Measurements from ENCODE around the gene KLHDC8A.

KLHDC8A gene

GRCh38 chr1:205343431-205344065 is 13.2 kb downstream of the KLHDC8A start:
- peak; percentile 31 to 60 for DNase-seq

- no peak for DNase-seq
These were observed 13.7 kb downstream of the KLHDC8A start for GRCh38 chr1:205342986-205343385.

- no peak for DNase-seq
These were observed 16.0 kb downstream of the KLHDC8A start for GRCh38 chr1:205340676-205341075.

DNA sequence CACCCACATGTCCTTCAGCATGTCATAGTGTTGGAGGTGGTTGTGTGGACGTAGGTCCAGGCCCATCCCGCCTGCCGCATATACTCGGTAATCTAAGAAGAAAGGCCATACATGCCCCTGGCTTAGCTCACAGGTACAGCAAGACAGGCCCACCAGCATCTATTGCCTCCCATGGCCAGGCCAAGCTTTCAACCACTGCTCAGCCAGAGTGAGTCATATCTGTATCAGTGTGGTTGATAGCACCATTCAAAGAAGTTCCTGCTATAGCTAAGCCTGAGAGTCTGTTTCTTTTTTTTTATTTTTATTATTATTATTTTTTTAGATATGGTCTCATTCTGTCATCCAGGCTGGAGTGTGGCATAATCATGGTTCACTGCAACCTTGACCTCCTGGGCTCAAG is 17.0 kb downstream of the KLHDC8A start:
- no peak for DNase-seq

GRCh38 chr1:205339197-205339702 is 17.5 kb downstream of the KLHDC8A start:
- DNase-seq: no peak

- DNase-seq: no peak
These were observed 18.7 kb downstream of the KLHDC8A start for GRCh38 chr1:205338011-205338410.

DNA sequence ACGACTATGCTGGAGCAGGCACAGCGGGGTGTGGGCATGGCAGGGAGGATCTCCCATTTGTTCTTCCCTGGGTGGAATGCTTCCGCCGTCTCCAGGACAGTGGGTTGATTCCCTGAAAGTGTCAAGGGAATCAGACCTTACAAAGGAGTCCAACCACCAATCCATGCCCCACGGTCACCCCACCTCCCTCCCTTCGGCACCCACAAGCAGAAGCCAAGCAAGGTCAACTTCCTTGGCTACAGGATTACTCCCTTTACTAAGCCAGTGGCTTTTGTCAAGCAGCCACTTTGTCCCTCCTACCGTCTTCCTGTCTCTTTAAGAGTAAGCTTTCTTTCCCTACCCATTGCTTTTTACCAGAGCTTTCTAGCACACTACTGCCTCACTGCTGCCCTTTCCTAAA is 19.2 kb downstream of the KLHDC8A start:
- no peak for DNase-seq

- DNase-seq: peak; percentile 84 to 87
These were observed 21.0 kb downstream of the KLHDC8A start for GRCh38 chr1:205335692-205336091.

GRCh38 chr1:205332015-205332791 is 24.5 kb downstream of the KLHDC8A start:
- DNase-seq: no peak

- DNase-seq: no peak
These were observed 26.6 kb downstream of the KLHDC8A start for GRCh38 chr1:205330150-205330549.

DNA sequence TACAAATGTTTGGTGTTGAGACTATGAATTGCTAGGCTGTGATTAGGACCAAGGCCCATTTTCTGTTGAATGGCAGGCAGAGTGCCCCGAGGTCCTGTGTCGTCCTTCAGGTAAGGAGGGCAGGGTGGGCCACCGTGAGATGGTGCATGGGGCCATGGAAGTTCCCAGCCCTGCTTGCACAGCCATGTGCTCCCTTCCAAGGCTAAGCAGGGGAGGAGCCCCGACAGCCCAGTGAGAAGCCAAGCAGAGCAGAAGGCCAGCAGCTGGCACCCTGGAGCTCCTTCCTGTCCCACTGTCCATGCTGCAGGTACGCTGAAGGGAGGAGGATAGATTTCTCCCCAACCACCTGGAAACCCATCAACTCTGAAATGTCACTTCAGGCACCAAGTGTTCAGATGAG is 27.0 kb downstream of the KLHDC8A start:
- DNase-seq: no peak

GRCh38 chr1:205328476-205328875 is 28.2 kb downstream of the KLHDC8A start:
- no peak for DNase-seq

DNA sequence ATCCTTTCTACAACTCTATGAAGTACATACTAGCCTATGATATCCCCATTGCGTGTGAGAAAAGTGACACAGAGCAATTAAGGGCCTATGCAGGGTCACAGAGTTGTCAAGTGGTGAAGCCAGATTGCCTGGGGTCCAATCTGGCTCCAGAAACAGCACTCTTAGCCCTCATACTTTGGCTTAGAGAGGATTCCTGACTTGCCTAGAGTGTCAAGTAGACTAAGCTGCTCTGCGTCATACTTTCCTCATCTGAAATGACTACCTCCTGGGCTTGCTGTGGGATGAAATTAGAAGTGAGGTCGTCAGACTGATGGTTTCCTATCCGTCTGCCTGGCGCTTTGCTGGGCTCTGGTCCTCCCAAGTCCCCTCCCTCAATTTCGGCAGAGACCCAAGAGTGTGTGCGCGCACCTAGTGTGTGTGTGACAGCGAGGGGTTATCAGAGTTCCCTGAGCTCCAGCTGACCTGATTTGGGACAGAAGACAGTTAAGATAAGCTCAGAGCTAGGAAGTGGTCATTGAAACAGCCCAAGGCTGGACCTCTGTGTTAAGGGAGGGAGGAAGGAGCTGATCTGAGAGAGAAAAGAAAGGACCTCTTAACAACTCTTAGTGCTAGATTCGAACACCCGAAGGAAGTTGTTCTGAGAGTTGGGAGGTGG is 29.8 kb downstream of the KLHDC8A start:
- DNase-seq: peak; percentile 79 to 86

DNA sequence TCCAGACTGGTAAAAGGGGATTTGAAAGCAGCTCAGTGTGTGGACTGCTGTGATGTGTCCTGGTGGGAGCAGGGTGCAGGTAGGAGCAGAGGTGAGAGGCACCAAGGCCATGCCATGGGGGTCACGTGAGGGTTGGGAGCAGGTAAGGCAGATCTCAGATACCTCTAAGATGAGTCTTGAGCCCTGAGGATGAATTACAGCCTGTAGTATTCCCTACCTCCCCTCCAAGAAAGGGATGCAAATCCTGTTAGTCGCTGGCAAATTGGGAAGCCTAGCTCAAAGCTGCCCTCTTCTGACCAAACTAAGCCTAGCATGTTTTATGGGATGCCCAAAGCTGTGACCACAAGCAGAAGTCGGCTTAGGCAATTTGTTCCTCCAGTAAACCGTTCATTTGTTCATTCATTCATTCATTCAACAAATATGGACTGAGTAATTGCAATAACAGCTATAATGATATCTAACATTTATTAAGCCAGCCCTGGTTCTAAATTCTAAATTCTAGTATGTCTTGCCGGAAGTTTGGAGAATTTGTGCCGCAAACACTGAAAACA is 31.3 kb downstream of the KLHDC8A start:
- DNase-seq: peak; percentile 35 to 77

DNA sequence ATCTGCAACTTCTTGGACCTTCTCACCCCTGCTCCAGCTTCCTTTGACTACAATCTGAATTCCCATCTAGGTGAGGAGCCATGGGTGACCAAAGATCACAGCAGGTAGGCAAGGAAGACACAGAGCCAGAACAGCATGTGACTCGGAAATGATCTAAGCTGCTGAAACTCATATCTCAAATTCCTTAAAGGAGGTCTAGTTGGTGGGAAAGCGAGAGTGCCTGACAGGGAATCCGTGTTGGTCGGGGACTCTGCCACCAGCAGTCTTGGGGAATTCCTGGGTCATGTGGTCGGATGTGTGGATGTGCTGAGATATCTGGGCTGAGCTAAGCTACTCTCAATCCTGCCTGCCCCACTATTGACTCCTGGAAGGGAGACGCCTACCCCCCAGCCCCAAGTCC is 31.9 kb downstream of the KLHDC8A start:
- DNase-seq: no peak

GRCh38 chr1:205323794-205324193 is 32.9 kb downstream of the KLHDC8A start:
- DNase-seq: no peak

DNA sequence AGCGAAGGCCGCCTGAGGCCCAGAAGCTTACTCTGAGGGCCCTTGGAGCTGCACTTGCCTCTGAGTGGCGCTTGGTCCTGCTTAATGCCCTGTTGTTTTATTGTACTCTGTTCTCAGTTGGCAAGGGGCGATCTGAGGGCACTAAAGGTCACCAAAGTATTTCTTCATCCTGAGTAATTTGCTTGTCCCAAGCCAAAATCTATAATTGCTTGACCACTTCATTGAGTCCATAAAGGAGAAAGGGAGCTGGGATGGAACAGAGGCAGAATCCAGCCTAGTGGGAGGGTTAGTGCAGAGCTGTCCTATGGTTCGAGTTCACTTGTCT is 34.8 kb downstream of the KLHDC8A start:
- DNase-seq: no peak

DNA sequence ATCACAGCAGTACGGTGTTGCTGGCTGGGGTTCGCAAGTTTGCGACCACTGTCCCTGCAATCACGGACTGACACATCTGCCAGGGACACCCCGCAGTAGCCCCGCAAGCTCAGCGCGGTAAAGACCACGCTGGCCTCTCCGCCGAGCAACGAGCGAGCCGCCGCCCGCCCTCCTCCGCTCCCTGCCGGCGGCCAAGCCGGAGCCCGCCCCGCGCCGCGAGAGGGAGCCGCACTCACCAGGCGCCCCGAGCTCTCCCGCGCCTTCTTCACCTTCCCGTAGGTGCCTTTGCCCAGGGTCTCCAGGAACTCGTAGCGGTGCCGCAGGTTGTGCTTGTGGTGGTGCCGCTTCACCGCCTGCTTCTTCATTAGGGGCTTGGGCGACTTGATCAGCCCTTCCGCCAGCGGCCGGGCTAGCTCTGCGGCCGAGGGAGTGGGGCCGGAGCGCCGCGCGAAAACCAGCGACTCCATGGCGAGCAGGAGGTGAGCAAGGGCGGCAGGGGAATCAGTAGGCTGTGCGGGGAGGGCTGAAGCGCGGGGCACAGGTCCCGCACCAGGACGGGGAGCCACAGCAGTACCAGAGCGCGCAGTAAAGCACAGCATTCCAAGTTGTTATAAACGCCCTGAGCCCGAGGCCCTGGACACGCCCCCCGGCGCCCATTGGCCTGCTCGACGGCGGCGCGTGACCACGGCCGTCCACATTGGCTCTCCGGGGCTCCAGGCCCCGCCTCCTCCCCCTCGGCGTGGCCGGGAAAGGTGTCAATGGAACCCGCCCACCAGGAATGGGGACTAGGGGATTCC is 35.4 kb downstream of the KLHDC8A start, which contains the start of gene NUAK2:
TSS of gene NUAK2 (minus strand) at position 584 of the 797 bp plus-strand sequence. CDS start at position 467, 117 bp downstream.
- DNase-seq: peak; percentile 65 to 87

GRCh38 chr1:205319081-205320018 is 37.4 kb downstream of the KLHDC8A start:
- DNase-seq: no peak

DNA sequence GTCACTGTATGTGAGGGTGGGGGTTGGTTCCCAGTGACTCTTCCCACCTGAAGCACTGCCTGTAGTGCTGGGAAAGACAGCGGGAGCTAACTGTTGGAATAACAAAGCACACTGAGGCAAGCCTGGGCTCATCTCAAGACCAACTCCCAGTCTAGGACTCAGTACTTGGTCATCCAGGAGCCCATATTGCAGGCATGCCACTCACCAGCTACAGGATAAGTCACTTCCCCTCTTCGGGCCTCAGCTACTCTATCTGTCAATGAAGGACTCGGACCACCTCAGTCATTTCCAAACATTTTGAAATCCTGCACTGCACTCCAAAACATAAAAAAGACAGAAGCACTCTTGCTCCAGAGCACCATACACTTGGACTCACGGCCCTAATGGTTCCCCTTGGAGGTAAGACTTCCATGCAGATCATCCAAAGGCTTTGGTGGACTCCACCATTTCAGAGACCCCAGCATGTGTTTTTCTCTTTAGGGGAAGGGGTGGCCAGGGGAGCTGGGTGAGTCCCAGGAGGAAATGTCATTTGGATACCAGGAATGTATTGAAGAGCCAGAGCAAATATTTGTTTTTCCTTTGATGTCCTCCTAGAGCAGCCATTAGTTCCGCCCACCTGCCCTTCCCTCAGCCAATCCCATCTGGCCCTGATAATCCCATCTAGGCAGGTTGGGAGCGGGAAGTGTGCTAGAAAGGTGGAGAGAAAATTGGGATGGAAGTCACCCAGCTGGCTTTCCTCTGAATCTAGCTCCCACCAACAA is 38.3 kb downstream of the KLHDC8A start:
- no peak for DNase-seq

All from NCI-H524 (cell line).